Left renal pelvis (tissue), 4 donors: ENCODE results near the gene GRM4. TPM values are rescaled to one million over a fixed set of nuclear protein-coding genes. Genes with fewer than 3 reads are reported as not detected.

Experiments
- DNase-seq, 4 donors: peaks; one replicate each; pipeline ENCODE4 v3.0.0-alpha.2; 2013; ENCODE audit warnings: low read depth in 4 of 4, low spot score in 3 of 4
- polyA plus RNA-seq, 4 donors: library from polyadenylated mRNA; unstranded; fragments of 120-200 nt; gene quantifications; one replicate each; pipeline ENCODE4 v1.2.1, GENCODE V29; 2013; ENCODE audit not compliant: insufficient read length in 4 of 4

GRM4 gene
- polyA plus RNA-seq, 4 donors: 0.47 to 0.61 (median 0.50) TPM

GRCh38 chr6:34143884-34144580 lies 1.9 kb downstream of the GRM4 start:
- DNase-seq: no peak

DNA sequence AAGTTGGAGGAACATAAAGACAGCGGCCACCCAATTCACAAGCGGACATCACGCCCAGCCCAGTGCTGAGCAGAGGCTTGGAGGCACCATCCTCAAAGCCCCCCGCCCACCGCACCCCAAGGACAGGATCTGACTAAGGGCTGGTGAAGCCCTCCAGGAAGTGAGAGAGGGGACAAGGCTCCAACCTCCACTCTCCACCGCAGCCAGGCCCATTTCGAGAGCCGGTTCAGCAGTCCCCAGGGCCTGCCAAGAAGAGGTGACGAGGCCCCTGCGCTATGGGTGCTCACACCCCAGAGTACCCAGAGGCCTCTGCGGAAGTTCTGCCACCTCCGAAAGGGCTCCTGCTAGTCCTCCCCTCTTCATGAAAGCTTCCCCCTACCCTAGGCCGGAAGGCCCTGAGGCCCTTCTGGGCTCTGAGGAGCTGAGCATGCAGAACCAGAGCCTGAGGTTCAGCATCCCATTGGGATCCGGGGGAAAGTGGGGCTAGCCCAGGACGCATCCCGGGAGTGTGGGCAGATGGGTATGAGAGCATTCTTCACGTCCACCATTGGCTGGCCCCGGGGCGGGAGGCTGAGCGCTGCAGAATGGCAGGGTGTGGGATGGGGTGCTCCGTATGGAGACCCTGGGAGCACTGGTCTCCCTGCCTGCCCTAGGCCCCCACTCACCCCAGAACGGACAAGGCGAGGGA lies 2.5 kb downstream of the GRM4 start:
- DNase-seq: no peak

DNA sequence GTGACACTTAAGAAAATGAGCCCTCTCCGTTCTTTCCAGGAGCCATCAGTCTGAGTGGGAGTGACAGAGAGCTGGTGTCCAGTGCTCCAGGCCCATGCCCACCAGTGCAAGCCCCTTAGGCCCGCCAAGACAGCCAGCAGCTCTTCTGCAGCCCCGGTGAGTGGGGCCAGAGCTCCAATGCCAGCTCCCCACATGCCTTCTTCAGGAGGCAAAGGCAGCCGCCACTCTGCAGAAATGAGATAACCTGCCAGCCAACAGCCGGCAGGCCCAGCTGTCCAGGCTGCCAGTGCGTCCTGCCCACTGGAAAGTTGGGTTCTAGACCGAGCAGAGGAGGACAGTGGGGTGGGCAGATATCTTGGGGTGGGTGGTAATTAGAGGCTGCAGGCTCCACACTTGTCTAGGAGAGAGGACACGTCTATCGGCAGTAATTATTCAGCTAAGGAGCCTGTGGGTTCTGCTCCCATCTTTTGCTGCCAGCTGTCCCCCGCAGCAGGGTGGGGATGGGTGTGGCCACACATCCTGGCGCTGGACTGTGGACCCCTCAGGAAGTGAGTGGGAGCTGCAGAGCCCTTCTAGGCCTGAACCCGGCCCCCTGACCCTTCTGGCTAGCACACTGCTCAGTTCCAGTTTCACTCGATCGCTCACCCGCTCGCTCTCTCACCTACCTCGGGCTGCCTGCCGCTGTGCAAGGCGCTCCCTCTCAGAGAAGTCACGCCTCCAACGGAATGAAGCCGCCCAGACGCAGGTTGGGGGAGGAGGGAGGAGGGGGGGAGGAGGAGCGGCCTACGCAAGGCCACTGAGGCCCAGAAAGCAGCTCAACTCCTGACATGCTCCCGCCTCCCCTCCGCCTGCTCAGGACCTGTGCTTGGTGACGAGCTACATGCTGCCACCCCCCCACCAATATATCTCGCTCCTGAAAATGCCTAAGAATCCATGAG lies 3.6 kb downstream of the GRM4 start:
- DNase-seq: no peak

- DNase-seq: no peak
These were observed 5.8 kb downstream of the GRM4 start for GRCh38 chr6:34140075-34140474.

DNA sequence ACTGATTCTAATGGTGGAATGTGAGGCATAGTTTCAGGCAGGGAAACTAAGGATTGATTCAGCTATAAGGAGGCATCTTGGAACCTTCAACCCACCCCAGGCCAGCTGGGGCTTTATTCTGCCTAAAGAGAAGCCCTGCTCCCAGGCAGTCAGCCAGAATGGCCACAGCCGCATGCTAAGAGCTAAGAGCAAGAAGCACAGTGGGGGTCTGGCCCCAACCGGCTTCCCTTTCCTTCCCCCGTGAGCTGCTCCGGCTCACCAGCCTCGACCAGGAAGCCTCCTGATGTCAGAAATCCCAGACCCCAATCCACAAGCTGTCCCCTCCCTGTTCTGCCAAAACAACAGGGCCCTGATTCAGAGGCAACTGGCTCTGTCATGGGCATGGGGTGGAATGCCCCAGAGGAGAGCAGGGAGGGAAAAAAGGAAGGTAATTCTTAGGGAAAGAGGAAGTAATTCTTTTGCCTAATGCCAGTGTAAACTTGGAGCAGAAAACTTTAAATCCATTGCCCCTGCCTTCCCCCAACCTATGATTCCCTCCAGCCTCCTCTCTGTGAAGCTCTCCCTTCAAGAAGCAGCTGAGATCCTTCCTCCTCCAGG lies 6.9 kb downstream of the GRM4 start:
- no peak for DNase-seq

GRCh38 chr6:34138191-34138590 lies 7.7 kb downstream of the GRM4 start:
- DNase-seq: no peak

GRCh38 chr6:34135541-34135940 lies 10.3 kb downstream of the GRM4 start:
- no peak for DNase-seq

DNA sequence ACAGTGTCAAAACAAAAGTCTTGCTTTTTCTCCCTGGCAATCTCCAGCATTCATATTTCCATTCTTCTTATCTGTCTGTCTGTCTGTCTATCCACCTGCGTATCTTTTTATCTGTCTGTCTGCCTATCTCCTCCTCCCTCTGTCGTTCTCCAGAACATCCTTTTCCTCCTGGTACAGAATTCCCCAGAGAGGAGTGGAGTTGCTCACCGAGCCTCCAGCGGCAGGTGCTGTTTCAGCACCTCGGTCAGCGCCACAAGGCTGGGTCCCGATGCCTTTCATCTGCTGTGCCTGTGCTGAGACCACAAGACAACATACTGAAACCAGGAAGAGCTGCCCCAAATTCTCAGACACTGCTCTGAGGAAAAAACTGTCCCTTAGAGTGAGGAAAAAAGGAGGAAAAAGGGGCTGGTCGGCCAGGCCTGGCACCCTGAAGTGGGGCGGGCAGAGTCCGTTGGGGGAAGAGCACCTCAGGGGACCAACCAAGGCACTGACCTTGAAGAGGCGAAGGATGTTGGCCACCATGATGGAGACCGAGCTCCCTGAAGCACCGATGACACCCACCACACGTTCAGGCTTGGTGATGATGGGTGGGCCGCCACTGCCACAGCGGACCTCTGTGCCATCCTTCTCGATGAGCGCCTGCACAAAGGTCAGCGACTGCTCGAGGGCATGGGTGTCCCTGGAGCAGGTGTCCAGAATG lies 13.3 kb downstream of the GRM4 start:
- no peak for DNase-seq

- no peak for DNase-seq
These were observed 14.3 kb downstream of the GRM4 start for GRCh38 chr6:34131326-34132290.

DNA sequence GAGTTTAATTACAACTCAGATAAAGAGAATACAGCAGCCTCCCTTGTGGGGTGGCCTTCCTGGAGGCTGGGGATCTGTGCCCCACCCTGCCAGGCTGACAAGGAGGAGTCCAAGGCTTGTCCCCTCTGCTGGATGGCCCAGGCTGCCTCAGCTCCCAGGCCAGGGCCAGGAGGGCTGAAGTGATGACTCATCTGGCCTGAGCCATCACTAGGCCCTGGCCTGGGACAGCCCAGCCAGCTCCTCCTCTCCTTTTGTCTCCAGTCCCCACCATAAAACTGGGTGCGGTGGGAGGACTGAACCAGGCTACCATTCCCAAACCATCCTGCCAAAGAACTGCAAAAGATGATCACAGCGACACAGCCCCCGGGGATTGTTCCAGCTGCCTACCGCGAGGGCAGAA lies 15.0 kb downstream of the GRM4 start:
- DNase-seq: no peak

DNA sequence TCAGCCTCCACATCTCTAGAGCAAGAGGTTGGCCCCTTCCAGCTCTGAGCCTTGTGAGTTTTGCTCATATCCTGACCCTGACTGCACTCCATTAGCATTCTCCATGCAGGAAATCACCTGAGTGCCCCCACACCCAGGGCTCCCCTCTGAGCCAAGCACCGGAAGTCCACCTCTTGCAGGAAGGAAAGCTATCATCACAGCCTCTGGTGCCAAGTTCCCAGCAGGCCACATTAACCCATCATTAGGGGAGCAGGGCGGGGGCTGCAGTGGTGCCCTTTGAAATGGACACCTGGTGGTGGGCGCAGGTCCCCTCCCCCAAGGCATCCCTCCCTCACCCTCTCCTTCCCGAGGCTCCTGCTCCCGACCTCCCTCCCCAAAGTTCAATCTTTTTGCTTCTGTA lies 16.1 kb downstream of the GRM4 start:
- DNase-seq: no peak

DNA sequence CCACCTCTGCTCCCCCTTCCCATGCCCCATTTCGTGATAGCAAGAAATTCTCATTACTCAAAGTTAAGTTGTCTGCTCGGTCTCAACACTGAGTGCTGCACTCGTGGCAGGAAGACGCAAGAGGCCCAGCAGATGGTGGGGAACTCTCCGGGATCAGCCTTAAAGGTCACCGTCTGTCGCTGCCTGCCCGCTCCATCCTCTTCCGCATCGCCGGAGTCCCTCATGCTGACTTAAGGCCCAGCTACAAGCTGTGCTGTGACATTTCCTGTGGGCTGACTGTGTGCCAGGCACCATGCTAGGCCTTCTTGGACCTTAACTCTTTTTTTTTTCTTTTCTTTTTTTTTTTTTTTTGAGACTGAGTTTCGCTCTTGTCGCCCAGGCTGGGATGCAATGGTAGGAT lies 17.8 kb downstream of the GRM4 start:
- no peak for DNase-seq

DNA sequence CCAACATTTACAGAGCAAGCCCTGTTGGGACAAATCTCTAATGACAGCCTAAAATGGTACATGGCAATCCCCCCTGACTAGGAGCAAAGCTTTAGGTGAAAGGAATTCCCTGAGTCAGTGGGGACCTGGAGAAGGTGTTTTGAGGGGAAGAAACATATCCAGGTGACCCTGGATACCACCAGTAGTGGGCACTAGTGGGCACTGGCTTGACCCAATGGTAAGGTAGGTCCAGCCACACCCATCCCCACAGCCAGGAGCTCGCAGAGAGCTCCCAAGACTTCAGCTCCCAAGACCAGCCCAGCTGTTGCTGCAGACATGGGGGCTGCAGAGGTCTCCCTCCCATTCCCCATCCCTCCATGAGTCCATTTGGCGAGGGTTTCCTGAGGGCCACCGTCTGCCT lies 19.5 kb downstream of the GRM4 start:
- DNase-seq: no peak

DNA sequence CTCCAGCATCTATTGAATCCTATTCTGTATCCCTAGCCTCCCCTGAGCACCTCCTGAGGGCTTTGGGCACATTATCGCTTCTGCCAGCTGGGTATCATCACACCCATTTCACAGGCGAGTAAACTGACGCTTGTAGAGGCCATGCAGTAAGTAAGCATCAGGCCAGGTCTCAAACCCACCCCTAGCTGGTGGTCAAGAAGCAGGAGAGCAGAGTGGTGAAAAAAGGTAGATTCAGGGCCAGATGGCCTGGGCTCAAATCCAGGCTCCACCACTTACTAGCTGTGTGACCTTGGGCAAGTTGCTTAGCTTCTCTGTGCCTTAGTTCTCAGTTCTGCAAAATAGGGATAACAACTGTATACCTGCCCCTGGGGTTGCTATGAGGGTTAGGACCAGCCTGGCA lies 19.9 kb downstream of the GRM4 start:
- DNase-seq: no peak

DNA sequence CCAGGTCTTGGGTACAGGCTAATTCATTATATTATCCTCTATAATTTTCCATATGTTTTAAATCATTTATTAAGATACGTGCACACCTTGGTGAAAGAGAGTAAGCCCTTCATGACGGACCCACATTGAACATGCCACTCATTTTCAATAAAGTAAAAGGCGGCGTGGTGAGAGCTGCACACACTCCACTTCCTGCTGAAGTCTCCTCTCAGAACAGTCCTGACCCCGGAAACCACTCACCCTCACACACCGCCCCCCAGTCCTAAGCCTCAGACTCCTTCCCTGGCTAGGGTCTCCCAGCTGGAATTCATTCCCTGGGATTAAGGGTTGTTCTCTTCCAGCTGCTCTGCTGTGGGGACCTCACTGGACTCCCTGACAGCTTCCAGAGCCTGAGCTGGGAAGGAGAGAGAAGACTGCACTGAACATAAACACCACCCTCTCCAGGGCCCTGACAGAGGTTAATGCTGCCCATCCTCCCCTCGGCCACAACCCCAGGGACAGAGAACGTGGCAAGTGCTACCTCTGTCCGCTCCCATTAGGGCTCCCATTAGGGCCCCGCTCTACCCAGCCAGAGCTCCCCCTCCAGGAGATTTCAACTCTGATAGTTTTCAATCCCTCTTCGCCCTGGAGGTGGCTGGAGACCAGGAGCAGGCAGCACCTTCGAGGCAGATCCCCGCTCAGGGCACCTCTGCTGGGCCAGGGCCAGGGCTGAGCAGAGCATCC lies 24.8 kb downstream of the GRM4 start:
- DNase-seq: no peak

DNA sequence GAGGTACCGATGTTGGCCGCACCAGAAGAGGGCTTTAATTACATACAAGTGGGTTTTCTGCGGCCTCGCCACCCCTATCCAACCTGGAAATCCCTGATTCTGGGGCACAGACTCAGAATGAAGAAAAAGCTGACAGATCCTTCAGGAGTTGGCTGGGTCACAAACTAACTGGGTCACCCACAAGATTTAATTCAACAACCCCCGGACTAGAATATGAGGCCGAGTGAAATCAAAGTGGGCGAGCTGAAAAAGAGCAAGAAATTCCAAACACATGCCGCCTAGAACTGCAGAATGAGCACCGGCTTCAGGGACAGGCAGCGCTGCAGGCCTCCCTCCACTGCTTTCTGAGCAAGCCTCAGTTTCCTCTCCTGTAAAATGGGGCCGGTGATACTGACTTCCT lies 30.0 kb downstream of the GRM4 start:
- DNase-seq: no peak

DNA sequence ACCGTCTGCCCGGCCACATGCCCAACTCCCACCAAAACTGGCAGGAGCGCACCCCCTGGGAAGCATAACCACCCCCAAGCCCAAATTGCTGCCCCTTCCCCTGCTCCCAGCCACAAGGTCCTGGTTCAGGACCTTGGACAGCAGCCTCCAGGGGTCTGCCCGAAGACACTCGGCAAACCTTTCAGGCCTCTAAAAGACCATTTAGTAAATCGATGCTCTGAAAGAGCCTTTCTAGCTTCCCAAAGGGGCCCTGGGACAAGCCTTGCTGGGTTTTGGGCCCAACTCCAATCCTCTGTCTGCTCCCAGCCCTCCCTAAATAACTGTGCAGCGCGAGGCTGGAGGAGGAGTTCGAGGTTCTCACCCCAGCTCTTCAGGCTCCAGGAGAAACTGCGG lies 30.5 kb downstream of the GRM4 start:
- peak; percentile 28 to 63 (median 32) for DNase-seq

GRCh38 chr6:34114695-34115402 lies 31.0 kb downstream of the GRM4 start:
- DNase-seq: no peak
